PC-9 (cell line): Measurements from ENCODE around the gene TRAF1. TPM values are rescaled to one million over a fixed set of nuclear protein-coding genes. Genes with fewer than 3 reads are reported as not detected.

ENCODE experiments used
- BruUV-seq: library from RNA; stranded (reverse); fragments of 400-500 nt; replicated peaks from 2 replicates; lab custom pipeline; 2021; lab: Mats Ljungman, UMichigan
- CTCF ChIA-PET: fragments of 300-600 bp; sonication (Branson Sonifier 250); formaldehyde crosslinking; loops from one replicate; lab custom pipeline; 2022; ENCODE audit warnings: antibody characterized with exemption; lab: Charles Lee
- POLR2A ChIA-PET: fragments of 300-600 bp; sonication (Branson Sonifier 250); formaldehyde crosslinking; loops from one replicate; lab custom pipeline; 2022; ENCODE audit warnings: antibody characterized with exemption; ENCODE audit not compliant: unreplicated experiment; lab: Charles Lee
- DNase-seq, 2 experiments: peaks; one replicate each; pipeline versions ENCODE4 v3.0.0 to v3.0.0-alpha.2; 2015 to 2022; ENCODE audit warnings: mixed read lengths in 1 of 2
- H2AFZ ChIP-seq: fragments of 200-600 bp; sonication (generic); 2 replicates; pipeline ENCODE4 v1.8.1; 2017; ENCODE audit warnings: antibody characterized with exemption
- H3F3A ChIP-seq: fragments of 200-600 bp; sonication (generic); 2 replicates; pipeline ENCODE4 v1.8.1; 2017; ENCODE audit warnings: antibody characterized with exemption, mild to moderate bottlenecking, low read depth; ENCODE audit not compliant: insufficient read depth
- H3K27ac ChIP-seq: fragments of 200-600 bp; sonication (generic); 2 replicates; pipeline ENCODE4 v1.6.1; 2016; ENCODE audit warnings: mixed run types
- H3K27me3 ChIP-seq: fragments of 200-600 bp; sonication (generic); 2 replicates; pipeline ENCODE4 v1.6.1; 2016; ENCODE audit warnings: low read depth, mixed run types; ENCODE audit not compliant: insufficient read depth
- H3K36me3 ChIP-seq: fragments of 200-600 bp; sonication (generic); 2 replicates; pipeline ENCODE4 v1.6.1; 2016; ENCODE audit warnings: low read depth, mixed run types
- H3K4me1 ChIP-seq: fragments of 200-600 bp; sonication (generic); replicated peaks from 2 replicates; pipeline ENCODE4 v1.6.1; 2016; ENCODE audit warnings: mixed run types; ENCODE audit not compliant: insufficient read depth
- H3K4me2 ChIP-seq: fragments of 200-600 bp; sonication (generic); 2 replicates; pipeline ENCODE4 v1.6.1; 2017; ENCODE audit warnings: mixed run types
- H3K4me3 ChIP-seq: fragments of 200-600 bp; sonication (generic); 2 replicates; pipeline ENCODE4 v1.6.1; 2016; ENCODE audit warnings: mixed run types
- H3K79me2 ChIP-seq: fragments of 200-600 bp; sonication (generic); 2 replicates; pipeline ENCODE4 v1.6.1; 2017; ENCODE audit warnings: low read depth, mixed run types
- H3K9me2 ChIP-seq: fragments of 200-600 bp; sonication (generic); 2 replicates; pipeline ENCODE4 v1.8.1; 2017; ENCODE audit warnings: mild to moderate bottlenecking; ENCODE audit not compliant: insufficient read depth
- H3K9me3 ChIP-seq: fragments of 200-600 bp; sonication (generic); 2 replicates; pipeline ENCODE4 v1.8.1; 2016; ENCODE audit warnings: low read depth; ENCODE audit not compliant: insufficient read depth
- H4K20me1 ChIP-seq: fragments of 200-600 bp; sonication (generic); 2 replicates; pipeline ENCODE4 v1.8.1; 2017; ENCODE audit not compliant: insufficient read depth
- CTCF ChIP-seq: fragments of 200-600 bp; sonication (generic); conservative IDR thresholded peaks from 2 replicates; pipeline ENCODE4 v1.6.1; 2017; ENCODE audit warnings: mixed run types, antibody characterized with exemption, mild to moderate bottlenecking, moderate library complexity
- EZH2 ChIP-seq: fragments of 200-600 bp; sonication (generic); IDR thresholded peaks from 2 replicates; pipeline ENCODE4 v1.8.0; 2017; ENCODE audit warnings: antibody characterized with exemption, low read depth
- intact Hi-C: fragments of 100-400 bp; cut with micrococcal nuclease; formaldehyde crosslinking; loops from one replicate; pipeline ENCODE4 v1.10.0; 2022; ENCODE audit not compliant: unreplicated experiment
- total RNA-seq: library from RNA; stranded (reverse); gene quantifications from 2 replicates; pipeline ENCODE4 v1.2.3, GENCODE V29; 2021

The TRAF1 gene
- total RNA-seq, 1 experiment from 2014 or later = 2.7 TPM

DNA sequence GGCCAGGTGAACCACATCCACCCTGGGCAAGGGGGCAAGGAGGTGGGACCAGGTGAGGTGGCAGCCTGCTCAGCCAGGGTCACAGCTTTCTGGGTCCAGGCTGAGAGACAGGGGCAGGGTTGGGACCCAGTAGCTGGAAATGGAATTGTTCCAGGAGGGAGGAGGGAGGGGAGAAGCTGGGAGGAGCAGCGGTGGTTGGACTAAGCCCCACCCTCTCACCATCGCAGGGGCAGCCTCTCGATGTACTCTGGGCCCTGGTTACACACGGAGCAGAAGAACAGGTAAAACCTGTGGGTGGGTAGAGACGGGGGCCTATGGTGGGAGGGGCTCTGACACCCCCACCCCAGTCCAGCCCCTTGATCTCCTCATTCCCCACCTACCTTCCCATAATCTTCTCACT lies 60.8 kb downstream of the TRAF1 start:
- ChIA-PET POLR2A (no interaction called here), CTCF (no interaction called here)
- Histone ChIP-seq H2AFZ (no peak overlapping the region), H3K9me3 (no peaks in the 10 kb centered on the region), H3K4me1 (peaks cover 8% of the 10 kb centered on the region), H3K36me3 (no peaks in the 10 kb centered on the region), H3K4me3 (no peak overlapping the region), H3K27me3 (no peaks in the 10 kb centered on the region), H3K79me2 (no peaks in the 10 kb centered on the region), H3F3A (peaks cover 12% of the 10 kb centered on the region), H3K9me2 (no peaks in the 10 kb centered on the region), H4K20me1 (no peaks in the 10 kb centered on the region), H3K4me2 (no peak overlapping the region), H3K27ac (no peak overlapping the region)
- TF ChIP-seq CTCF (no peak), EZH2 (no peak)
- no TSS peak for BruUV-seq
- DNase-seq = no peak
- intact Hi-C loops = loop anchor here (5.0 kb wide), 1 partner anchor 74 kb away; the partner anchor contains the start of gene FBXW2

DNA sequence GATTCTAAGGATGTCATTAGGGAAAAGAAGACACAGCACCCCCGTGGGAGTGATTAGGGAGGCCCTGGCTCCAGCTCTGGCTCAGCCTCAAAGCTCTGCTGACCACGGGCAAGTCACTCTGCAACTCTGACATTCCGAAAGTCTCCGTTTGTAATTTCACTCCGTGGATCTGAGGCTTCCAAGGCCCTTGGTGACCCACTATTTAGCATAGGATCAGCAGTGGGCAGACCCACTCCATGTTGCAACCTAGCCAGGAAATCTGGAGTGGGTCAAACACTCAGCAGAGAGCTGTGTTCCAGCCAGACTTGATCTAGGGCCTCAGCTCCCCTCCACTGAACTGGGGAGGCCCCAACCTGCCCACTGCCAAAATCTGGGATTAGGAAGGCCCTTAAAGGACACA lies 61.4 kb downstream of the TRAF1 start:
- no peak for DNase-seq
- H3K4me2 ChIP-seq = no peak overlapping the region
- TF ChIP-seq CTCF = no peak
- no peak for TF ChIP-seq EZH2
- no peaks in the 10 kb centered on the region for H3K9me2 ChIP-seq
- no peaks in the 10 kb centered on the region for H3K36me3 ChIP-seq
- ChIA-PET CTCF (no interaction called here), POLR2A (no interaction called here)
- H3K79me2 ChIP-seq = no peaks in the 10 kb centered on the region
- no peak overlapping the region for H3K27ac ChIP-seq
- intact Hi-C loops = loop anchor here (5.0 kb wide), 1 partner anchor 73 kb away; the partner anchor contains the start of gene FBXW2
- H3K4me1 ChIP-seq = peaks cover 8% of the 10 kb centered on the region
- H4K20me1 ChIP-seq = no peaks in the 10 kb centered on the region
- H2AFZ ChIP-seq = no peak overlapping the region
- no peaks in the 10 kb centered on the region for H3K27me3 ChIP-seq
- BruUV-seq = no TSS peak
- H3F3A ChIP-seq = peaks cover 11% of the 10 kb centered on the region
- no peak overlapping the region for H3K4me3 ChIP-seq
- no peaks in the 10 kb centered on the region for H3K9me3 ChIP-seq

DNA sequence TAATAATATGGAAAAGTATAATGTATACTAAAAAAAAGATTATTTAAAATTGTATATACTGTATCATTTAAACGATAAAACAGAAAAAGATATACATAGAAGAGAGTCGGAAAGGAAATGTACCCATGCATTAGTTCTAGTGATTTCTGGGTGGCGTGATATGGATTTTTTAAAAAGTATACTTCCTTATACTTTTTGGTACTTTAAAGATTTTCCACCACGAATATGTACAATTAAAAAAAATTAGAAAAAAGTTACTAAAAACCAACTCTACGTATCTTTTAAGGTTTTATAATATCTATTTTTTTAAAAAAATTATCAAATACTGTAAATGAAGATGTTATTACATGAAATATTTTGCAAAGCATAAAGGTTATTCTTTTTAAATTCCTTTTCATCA lies 61.9 kb downstream of the TRAF1 start:
- ChIA-PET POLR2A (no interaction called here), CTCF (no interaction called here)
- Histone ChIP-seq H3K79me2 (no peaks in the 10 kb centered on the region), H3K4me1 (peaks cover 8% of the 10 kb centered on the region), H3K27ac (no peak overlapping the region), H4K20me1 (no peaks in the 10 kb centered on the region), H3K9me3 (no peaks in the 10 kb centered on the region), H2AFZ (no peak overlapping the region), H3K9me2 (no peaks in the 10 kb centered on the region), H3K4me2 (no peak overlapping the region), H3K27me3 (no peaks in the 10 kb centered on the region), H3F3A (peaks cover 8% of the 10 kb centered on the region), H3K36me3 (no peaks in the 10 kb centered on the region), H3K4me3 (no peak overlapping the region)
- intact Hi-C loops = loop anchor here (5.0 kb wide), 1 partner anchor 72 kb away; the partner anchor contains the start of gene FBXW2
- DNase-seq = no peak
- no peak for TF ChIP-seq EZH2
- no peak for TF ChIP-seq CTCF
- BruUV-seq = no TSS peak
